Esophagus squamous epithelium (tissue), 4 donors: ENCODE measurements around the gene SARM1.

Experiments used
- POLR2A ChIP-seq, 4 donors: fragments of 450-650 bp; IDR thresholded peaks; one replicate each; pipeline ENCODE4 v1.6.1; 2017; ENCODE audit warnings: antibody characterized with exemption in 4 of 4, mild to moderate bottlenecking in 4 of 4, moderate library complexity in 3 of 4
- TF ChIP-seq, protein P1 (sequence below), 6 experiments: fragments of 450-650 bp in 4 of 6; fragments of 200-600 bp in 2 of 6; sonication (generic) in 2 of 6; IDR thresholded peaks; one replicate each; pipeline ENCODE4 v1.5.1; 2016 to 2019; ENCODE audit warnings: antibody characterized with exemption in 6 of 6, mild to moderate bottlenecking in 4 of 6, moderate library complexity in 4 of 6

DNA sequence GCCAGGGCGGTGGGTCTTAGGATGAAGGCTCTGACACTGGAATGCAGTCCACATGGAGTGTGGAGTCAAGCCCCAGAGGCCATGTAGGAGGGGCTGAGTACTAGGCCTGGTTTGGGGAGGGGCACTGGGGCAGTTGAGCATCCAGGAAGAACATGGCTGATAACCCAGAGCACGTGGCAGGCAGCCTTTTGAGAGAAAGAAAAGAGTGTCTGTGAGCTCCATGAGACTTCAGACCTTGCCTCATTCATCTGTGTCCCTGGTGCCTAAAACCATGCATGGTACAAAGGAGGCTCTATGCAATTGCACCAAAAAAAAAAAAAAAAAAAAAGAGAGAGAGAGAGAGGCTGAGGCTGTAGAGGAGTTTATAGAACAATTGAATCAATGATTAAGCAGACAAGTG, 19.9 kb downstream of the SARM1 start:
- TF ChIP-seq POLR2A (IDR thresholded peaks at IDR 0.05): no peak
- TF ChIP-seq, protein P1, sequence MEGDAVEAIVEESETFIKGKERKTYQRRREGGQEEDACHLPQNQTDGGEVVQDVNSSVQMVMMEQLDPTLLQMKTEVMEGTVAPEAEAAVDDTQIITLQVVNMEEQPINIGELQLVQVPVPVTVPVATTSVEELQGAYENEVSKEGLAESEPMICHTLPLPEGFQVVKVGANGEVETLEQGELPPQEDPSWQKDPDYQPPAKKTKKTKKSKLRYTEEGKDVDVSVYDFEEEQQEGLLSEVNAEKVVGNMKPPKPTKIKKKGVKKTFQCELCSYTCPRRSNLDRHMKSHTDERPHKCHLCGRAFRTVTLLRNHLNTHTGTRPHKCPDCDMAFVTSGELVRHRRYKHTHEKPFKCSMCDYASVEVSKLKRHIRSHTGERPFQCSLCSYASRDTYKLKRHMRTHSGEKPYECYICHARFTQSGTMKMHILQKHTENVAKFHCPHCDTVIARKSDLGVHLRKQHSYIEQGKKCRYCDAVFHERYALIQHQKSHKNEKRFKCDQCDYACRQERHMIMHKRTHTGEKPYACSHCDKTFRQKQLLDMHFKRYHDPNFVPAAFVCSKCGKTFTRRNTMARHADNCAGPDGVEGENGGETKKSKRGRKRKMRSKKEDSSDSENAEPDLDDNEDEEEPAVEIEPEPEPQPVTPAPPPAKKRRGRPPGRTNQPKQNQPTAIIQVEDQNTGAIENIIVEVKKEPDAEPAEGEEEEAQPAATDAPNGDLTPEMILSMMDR (IDR thresholded peaks at IDR 0.05): no peak
